Activated CD4-positive, alpha-beta T cell treated with anti-CD3 and anti-CD28 coated beads, Interleukin-2, amount 50 U/mL, for 4 hours (primary cell): ENCODE measurements around the gene CLCN3.
"Not testable (repeated sequence)": the region's sequence is repeated elsewhere in the genome, so short reads cannot be mapped to it uniquely, and the experiment has no call there.

Experiments used
- DNase-seq, 2 experiments: peaks; one replicate each; pipeline ENCODE4 v3.0.0-alpha.2; 2020

CLCN3 gene

DNA sequence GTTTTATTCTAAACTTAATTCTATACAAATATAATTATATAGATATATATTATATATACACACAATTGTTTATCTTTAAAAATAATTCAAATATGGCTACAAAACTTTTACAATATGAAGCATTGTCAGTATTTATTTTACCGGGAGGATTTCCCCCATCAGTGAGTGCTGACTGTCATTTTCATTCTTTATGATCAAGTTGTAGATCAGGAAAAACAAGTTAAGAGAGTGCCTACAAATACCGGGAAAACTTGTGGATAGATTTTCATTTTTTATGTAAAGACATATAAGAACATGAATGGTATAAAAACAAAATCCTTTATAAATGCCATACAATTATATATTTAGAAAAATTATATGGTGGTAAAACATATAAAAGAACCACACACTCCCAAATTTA lies 37.8 kb downstream of the CLCN3 start:
- DNase-seq, result no peak

GRCh38 chr4:169658975-169659715 lies 38.8 kb downstream of the CLCN3 start:
- no peak for DNase-seq

DNA sequence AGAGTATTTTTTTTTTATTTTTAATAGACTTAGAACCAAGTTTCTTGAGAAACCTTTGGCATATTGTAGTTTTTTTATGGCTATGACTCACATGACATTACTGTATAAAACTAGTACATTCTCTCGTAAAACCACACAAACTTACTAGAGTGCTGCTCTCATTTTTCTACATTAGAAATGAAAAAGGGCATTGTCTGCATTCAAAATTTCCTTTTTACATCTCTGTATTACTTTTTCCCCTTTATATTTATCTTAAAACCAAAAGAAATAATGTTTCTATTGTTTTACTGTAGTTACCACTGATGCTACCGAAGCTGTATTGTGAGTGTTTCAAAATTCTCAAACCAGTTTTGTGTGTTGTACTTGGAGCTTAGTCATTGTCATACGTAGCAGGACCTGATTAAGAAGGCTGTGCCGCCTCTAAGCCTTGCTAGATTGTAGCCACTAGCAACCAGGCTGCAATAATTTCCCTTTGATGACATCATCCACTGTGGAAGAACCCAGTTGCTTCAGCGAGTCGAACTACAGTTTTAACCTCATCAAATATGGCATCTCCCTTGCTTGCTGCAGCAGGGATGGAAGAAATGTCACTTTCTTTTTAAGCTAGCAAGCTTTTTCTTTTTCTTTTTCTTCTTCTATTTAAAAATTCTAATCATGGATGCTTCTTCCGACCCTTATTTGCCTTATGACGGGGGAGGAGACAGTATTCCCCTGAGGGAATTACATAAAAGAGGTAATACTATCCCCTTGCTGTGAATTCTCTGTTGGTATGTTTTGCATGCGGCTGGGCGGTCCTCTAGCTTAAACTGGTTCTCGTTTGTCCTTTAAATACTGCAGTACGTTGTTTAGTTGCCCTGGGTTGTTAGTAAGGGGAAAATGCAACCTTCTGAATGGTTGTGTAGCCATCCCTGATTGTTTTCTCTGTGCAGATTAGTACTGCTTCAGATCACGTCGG lies 39.6 kb downstream of the CLCN3 start:
- DNase-seq, result peak; percentile 50 to 57

- no peak for DNase-seq
Observed at GRCh38 chr4:169660929-169661328, 40.6 kb downstream of the CLCN3 start.

DNA sequence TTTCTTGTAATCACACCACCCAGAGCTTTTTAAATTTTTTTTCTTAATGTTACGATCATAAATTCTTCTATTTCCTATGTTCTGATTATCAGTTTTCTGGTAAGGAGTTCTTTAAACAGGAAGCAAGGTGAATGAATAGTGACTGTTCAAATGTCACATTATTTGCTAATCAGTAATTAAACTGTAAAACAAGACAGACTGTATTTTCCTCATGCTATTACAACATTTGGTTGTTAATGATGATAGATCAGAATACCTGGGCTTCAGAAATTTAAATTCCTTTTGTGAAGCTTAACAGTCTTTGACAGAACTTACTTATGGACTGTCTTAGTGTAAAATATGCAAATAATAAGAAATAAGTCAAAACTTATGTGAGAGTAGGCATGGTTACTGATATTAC lies 41.4 kb downstream of the CLCN3 start:
- DNase-seq, result no peak

DNA sequence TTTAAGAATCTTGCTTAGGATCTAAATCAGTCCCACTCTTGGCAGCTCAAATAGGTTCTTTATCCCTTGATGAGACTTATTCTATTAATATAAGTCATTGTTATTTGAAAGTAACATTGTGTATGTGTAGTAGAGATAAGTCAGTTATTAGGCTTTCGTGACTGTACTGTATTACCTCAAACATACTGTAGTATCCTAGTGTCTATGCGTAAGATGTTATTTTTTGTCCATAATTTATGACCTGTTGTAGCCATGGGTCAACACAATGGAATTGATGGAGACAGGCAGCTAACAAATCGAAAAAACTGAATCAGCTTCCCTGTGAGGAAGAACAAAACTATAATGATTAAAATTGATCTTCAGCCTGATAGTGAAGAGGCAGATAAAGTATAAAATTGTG lies 41.8 kb downstream of the CLCN3 start:
- no peak for DNase-seq

GRCh38 chr4:169663402-169663801 lies 43.0 kb downstream of the CLCN3 start:
- DNase-seq, result no peak

- DNase-seq, result no peak
Observed at GRCh38 chr4:169663831-169664230, 43.5 kb downstream of the CLCN3 start.

DNA sequence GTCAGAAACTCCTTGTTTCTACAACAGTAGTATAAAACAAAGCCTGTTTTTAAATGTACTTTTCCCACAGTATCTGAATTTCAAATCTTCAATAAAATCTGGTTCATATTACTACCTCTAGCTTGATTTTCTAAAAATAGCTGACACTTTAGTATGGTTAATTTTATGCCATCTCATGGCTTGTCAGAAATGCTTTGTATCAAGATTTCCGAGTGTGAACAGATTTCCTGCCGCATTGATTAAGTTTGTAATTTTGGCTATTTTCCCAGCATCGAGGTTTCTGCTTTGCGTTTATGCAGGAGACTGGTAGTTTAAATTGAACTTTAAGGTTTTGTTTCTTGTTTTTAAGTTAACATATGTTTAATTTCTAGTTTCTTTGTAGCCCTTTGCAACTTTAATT lies 44.2 kb downstream of the CLCN3 start:
- no peak for DNase-seq

- DNase-seq, result no peak
Observed at GRCh38 chr4:169665046-169665737, 44.8 kb downstream of the CLCN3 start.

DNA sequence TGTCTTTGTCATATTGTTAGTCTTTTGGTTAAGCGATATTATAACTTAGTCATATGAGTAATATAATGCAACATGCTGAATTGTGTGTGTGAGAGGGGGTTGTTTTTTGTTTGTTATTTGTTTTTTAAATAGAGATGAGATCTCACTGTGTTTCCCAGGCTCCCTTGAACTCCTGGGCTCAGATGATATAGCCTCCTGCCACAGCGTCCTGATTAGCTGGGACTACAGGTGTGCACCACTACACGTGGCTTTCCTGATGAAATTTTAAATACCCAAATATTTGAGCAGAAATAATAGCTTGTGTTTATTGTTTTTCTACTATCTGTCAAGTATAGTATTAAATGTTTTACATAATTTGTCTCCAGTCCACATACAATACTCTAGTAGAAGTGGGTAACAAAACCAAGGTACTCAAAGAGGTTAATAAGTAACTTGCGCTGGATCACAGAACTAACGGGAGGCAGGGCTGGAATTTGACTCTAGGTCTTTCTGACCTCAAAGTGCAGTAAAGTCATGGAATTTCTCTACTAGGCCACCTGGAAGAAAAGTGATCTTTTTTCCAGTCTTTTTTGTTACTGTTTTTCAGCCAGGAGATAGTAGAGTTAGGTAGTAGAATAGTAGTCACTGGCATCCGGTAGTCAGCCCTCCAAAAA lies 47.8 kb downstream of the CLCN3 start:
- DNase-seq, result no peak

GRCh38 chr4:169675825-169676224 lies 55.4 kb downstream of the CLCN3 start:
- DNase-seq, result no peak

- no peak for DNase-seq
Observed at GRCh38 chr4:169677150-169677748, 56.9 kb downstream of the CLCN3 start.

GRCh38 chr4:169678486-169678885 lies 58.1 kb downstream of the CLCN3 start:
- DNase-seq, result not testable (repeated sequence)

GRCh38 chr4:169678951-169679591 lies 58.7 kb downstream of the CLCN3 start:
- DNase-seq, result not testable (repeated sequence)

DNA sequence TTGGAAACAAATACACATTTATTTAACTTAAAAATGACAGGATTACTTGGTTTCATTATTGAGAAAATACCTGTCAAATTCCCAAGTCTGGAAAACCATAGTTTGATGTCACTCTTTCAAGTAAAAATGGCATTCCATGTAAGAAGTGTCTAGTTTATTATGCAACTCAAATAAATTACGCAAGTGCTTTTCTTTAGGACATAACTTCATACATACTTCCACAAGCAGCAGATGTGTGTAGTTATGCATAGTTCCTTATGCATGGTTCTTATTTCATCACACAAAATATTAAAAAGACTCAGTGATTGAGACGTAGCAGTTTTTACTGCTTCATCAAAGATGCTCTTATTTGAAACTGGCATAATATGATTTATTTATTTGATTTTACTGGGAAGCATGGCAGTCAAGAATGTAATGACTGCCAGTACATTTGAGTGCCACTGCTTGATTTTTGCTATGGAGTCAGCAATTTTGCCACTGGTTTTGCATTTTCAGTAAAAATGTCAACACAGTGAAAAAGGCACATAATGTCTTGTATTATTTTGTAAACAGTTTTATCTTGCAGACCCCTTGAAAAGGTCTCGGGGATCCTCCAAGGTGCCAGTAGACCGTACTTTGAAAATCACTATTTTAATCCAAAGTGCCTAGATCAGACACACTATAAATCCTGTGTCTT lies 62.1 kb downstream of the CLCN3 start:
- no peak for DNase-seq

DNA sequence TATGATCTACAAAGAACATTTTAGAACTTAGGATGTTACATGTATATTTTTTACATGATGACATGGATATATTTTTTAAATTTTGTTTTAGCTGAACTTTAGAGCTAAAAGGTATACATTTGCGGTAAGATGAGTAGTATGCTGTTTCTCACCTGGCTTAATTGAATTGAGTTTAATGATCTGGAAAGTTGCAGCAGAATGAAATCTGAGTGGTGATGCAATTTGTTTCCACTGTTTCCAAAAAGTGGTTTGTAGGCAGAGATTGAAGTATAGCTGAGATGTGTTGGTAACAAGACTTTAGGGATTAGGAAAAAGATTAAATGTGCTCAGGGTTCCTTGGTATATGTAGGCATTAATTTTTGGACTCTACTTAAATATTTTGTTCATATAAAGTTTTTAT lies 69.3 kb downstream of the CLCN3 start:
- DNase-seq, result no peak

- no peak for DNase-seq
Observed at GRCh38 chr4:169690787-169691186, 70.4 kb downstream of the CLCN3 start.

GRCh38 chr4:169698331-169698730 lies 78.0 kb downstream of the CLCN3 start:
- DNase-seq, result no peak

- DNase-seq, result no peak
Observed at GRCh38 chr4:169707958-169708643, 87.7 kb downstream of the CLCN3 start.

GRCh38 chr4:169715826-169716225 lies 95.4 kb downstream of the CLCN3 start:
- DNase-seq, result no peak
